ENCODE data around the gene BNC2.

The BNC2 gene

GRCh38 chr9:16543686-16544085, 326.8 kb downstream of the BNC2 start:
- H3K79me2 ChIP-seq (ENCODE audit: insufficient read depth, low read length), result no peaks in the 10 kb centered on the region
- H3K9ac ChIP-seq (ENCODE audit: low read length), result no peak overlapping the region
- H3K9me2 ChIP-seq (ENCODE audit: low read depth, low read length), result no peaks in the 10 kb centered on the region
- no peaks in the 10 kb centered on the region for H3F3A ChIP-seq (ENCODE audit: insufficient read depth, low read length)
- no peak overlapping the region for H3K27ac ChIP-seq (ENCODE audit: low read depth, low read length, poor library complexity, severe bottlenecking)
- no peaks in the 10 kb centered on the region for H3K9me3 ChIP-seq (ENCODE audit: low read length)
- H3K36me3 ChIP-seq (ENCODE audit: insufficient read depth, low read length), result no peaks in the 10 kb centered on the region
- no peaks in the 10 kb centered on the region for H4K20me1 ChIP-seq (ENCODE audit: insufficient read depth, low read length)
- H3K4me1 ChIP-seq (ENCODE audit: insufficient read depth, low read length, severe bottlenecking), result no peaks in the 10 kb centered on the region
- H3K27me3 ChIP-seq (ENCODE audit: insufficient read depth, low read length), result no peaks in the 10 kb centered on the region
- H2AFZ ChIP-seq (ENCODE audit: low read length), result no peak overlapping the region
- H3K4me2 ChIP-seq (ENCODE audit: low read length), result no peak overlapping the region
- H3K4me3 ChIP-seq (ENCODE audit: low read depth, low read length, poor library complexity, severe bottlenecking), result no peak overlapping the region
- no peak for TF ChIP-seq CTCF (IDR thresholded peaks at IDR 0.05; ENCODE audit: low read length)
- no peak for TF ChIP-seq EZH2 (IDR thresholded peaks at IDR 0.05; ENCODE audit: borderline replicate concordance, low read length)

GRCh38 chr9:16543225-16543624, 327.2 kb downstream of the BNC2 start:
- Histone ChIP-seq H3K9me3 (ENCODE audit: low read length) (no peaks in the 10 kb centered on the region), H2AFZ (ENCODE audit: low read length) (no peak overlapping the region), H3K79me2 (ENCODE audit: insufficient read depth, low read length) (no peaks in the 10 kb centered on the region), H3K9ac (ENCODE audit: low read length) (no peak overlapping the region), H3K4me1 (ENCODE audit: insufficient read depth, low read length, severe bottlenecking) (no peaks in the 10 kb centered on the region), H4K20me1 (ENCODE audit: insufficient read depth, low read length) (no peaks in the 10 kb centered on the region), H3K27ac (ENCODE audit: low read depth, low read length, poor library complexity, severe bottlenecking) (no peak overlapping the region), H3K4me2 (ENCODE audit: low read length) (no peak overlapping the region), H3F3A (ENCODE audit: insufficient read depth, low read length) (no peaks in the 10 kb centered on the region), H3K4me3 (ENCODE audit: low read depth, low read length, poor library complexity, severe bottlenecking) (no peak overlapping the region), H3K36me3 (ENCODE audit: insufficient read depth, low read length) (no peaks in the 10 kb centered on the region), H3K27me3 (ENCODE audit: insufficient read depth, low read length) (no peaks in the 10 kb centered on the region), H3K9me2 (ENCODE audit: low read depth, low read length) (no peaks in the 10 kb centered on the region)
- no peak for TF ChIP-seq EZH2 (IDR thresholded peaks at IDR 0.05; ENCODE audit: borderline replicate concordance, low read length)
- no peak for TF ChIP-seq CTCF (IDR thresholded peaks at IDR 0.05; ENCODE audit: low read length)

- Histone ChIP-seq H3K79me2 (ENCODE audit: insufficient read depth, low read length) (no peaks in the 10 kb centered on the region), H3F3A (ENCODE audit: insufficient read depth, low read length) (no peaks in the 10 kb centered on the region), H2AFZ (ENCODE audit: low read length) (no peak overlapping the region), H3K27ac (ENCODE audit: low read depth, low read length, poor library complexity, severe bottlenecking) (no peak overlapping the region), H3K4me3 (ENCODE audit: low read depth, low read length, poor library complexity, severe bottlenecking) (no peak overlapping the region), H3K9me3 (ENCODE audit: low read length) (no peaks in the 10 kb centered on the region), H3K27me3 (ENCODE audit: insufficient read depth, low read length) (no peaks in the 10 kb centered on the region), H3K9ac (ENCODE audit: low read length) (no peak overlapping the region), H3K36me3 (ENCODE audit: insufficient read depth, low read length) (no peaks in the 10 kb centered on the region), H3K4me2 (ENCODE audit: low read length) (no peak overlapping the region), H4K20me1 (ENCODE audit: insufficient read depth, low read length) (no peaks in the 10 kb centered on the region), H3K4me1 (ENCODE audit: insufficient read depth, low read length, severe bottlenecking) (no peaks in the 10 kb centered on the region), H3K9me2 (ENCODE audit: low read depth, low read length) (no peaks in the 10 kb centered on the region)
- no peak for TF ChIP-seq CTCF (IDR thresholded peaks at IDR 0.05; ENCODE audit: low read length)
- TF ChIP-seq EZH2 (IDR thresholded peaks at IDR 0.05; ENCODE audit: borderline replicate concordance, low read length), result no peak
Observed at GRCh38 chr9:16542290-16542689, 328.2 kb downstream of the BNC2 start.
